ENCODE data around the gene SGK1.
A peak's percentile ranks its signal among the peaks of the same experiment; 100 is the strongest.

The SGK1 gene

DNA sequence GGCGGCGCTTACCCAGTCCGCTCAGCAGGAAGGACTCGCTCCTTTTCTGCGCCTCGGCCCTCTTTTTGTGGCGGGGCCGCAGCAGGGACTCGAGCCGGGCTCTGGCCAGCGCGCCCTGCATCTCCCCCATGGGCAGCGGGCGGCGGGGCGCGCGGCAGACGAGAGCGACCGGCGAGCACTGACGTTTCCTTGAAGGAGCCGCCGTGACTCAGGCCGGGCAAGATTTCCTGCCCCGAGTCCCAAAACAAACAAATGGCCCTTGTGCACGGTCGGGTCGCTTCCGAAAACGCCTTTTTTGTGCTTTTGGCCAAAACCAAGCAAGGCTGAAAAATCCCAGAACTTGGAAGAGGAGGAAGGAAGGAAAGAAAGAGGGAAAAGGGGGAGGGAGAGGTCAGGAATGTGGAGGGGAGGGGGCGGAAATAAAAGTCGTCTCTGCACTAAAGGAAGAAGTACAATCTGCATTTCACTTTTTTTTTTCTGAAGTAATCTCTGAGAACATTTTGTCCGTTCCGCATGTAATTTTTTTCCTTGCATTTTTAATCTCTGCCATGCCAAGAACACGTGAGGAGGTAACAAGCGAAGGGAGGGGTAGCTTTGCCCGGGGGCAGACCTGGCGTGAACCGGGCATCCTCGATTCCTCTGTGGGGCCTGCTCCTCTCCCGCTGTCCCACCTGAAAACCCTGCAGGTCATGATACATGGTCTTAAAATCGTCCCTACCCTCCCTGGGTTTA is 142.2 kb downstream of the SGK1 start:
- H3K14ac ChIP-seq (ENCODE audit: low read length) = peak overlapping the region; percentile 96
- H3K79me1 ChIP-seq (ENCODE audit: low read length) = peaks cover 18% of the 10 kb centered on the region
- peak overlapping the region; percentile 82 for H3K4me3 ChIP-seq (ENCODE audit: low read depth, low read length)
- peaks cover 10% of the 10 kb centered on the region for H3K79me2 ChIP-seq (ENCODE audit: control insufficient read depth, insufficient read depth, low read length, poor library complexity)
- peak overlapping the region; percentile 47 for H2AK5ac ChIP-seq (ENCODE audit: low read length)
- DNase-seq = peak; percentile 36 to 73
- H3K36me3 ChIP-seq (ENCODE audit: control insufficient read depth in 1 of 2, insufficient read depth in 2 of 2, low read length in 2 of 2) = peaks cover 7 to 13% of the 10 kb centered on the region in 2 experiments
- peak overlapping the region; percentile 85 for H4K12ac ChIP-seq (ENCODE audit: low read depth, low read length)
- H3K4me1 ChIP-seq (ENCODE audit: control insufficient read depth in 1 of 2, insufficient read depth in 2 of 2, low read length in 2 of 2) = peaks cover 8% of the 10 kb centered on the region in 2 experiments
- peak overlapping the region; percentile 98 for H3K4me2 ChIP-seq (ENCODE audit: low read length)
- H3K9me3 ChIP-seq (ENCODE audit: insufficient read depth, low read depth, low read length) = no peaks in the 10 kb centered on the region
- peak overlapping the region; percentile 79 for H2BK12ac ChIP-seq (ENCODE audit: low read length)
- WGBS (ENCODE audit: extremely low coverage, insufficient coverage, insufficient read length) = no CpG with 5 or more reads among the region's 44 CpGs
- peak overlapping the region; percentile 97 for H3K18ac ChIP-seq (ENCODE audit: low read length)
- no peaks in the 10 kb centered on the region for H3K27me3 ChIP-seq (ENCODE audit: insufficient read depth, low read length)
- H3K23ac ChIP-seq (ENCODE audit: low read length) = no peak overlapping the region
- peak overlapping the region; percentile 97 for H2BK120ac ChIP-seq (ENCODE audit: insufficient read depth, low read length, poor library complexity)
- H4K91ac ChIP-seq (ENCODE audit: low read depth, low read length) = peak overlapping the region; percentile 97
- H3K9ac ChIP-seq (ENCODE audit: low read length) = peak overlapping the region; percentile 86
- H2BK5ac ChIP-seq (ENCODE audit: low read depth, low read length, poor library complexity) = peak overlapping the region; percentile 99
- peak overlapping the region; percentile 94 for H4K8ac ChIP-seq (ENCODE audit: low read depth, low read length)
- peak overlapping the region; percentile 98 for H3K27ac ChIP-seq (ENCODE audit: low read depth, low read length)
- peak overlapping the region; percentile 81 for H2AFZ ChIP-seq (ENCODE audit: insufficient read depth, low read length, poor library complexity)
- H3K4ac ChIP-seq (ENCODE audit: low read depth, low read length) = peak overlapping the region; percentile 74

DNA sequence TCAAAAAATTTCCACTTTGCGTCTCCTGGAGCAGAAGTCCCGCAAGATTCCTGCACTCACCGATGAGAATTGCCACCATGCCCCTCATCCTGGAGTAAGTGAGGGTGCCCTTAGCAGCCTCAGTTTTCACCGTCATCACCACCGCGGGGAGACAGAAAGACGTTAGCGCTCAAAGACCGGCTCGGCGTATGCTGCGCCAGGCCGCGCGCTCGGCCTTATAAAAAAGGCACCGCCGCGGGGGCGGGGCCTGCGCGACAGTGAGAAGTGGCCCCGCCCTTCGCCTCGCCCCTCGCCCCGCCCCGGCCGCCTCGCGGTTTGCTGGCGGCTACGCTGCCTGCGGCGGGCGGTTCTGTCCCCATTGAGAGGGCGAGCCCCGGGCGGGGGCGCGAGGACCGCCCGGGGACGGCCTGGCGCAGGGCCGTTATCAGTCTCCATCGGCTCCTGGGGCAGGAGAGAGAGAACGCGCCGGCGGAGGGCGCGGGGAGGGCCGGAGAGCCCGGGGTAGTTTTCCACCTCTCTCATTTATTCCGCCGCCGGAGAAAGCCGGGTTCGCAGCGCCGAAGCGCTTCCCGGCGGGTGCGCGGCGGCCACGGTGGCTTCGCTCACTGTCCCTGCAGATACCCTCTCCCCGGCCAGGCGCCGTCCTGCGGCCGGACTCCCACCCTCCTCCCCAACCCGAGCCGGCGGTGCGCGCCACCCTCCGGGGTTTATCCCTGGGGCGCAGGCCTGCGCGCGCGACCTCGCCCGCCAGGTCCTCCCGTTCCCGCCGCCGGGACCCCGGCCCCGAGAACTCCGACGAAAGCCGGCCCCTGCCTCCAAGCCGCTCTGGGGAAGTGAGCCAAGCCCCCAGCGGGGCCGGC is 143.0 kb downstream of the SGK1 start:
- H2BK120ac ChIP-seq (ENCODE audit: insufficient read depth, low read length, poor library complexity) = peak overlapping the region; percentile 97
- H3K4me2 ChIP-seq (ENCODE audit: low read length) = peak overlapping the region; percentile 98
- H4K8ac ChIP-seq (ENCODE audit: low read depth, low read length) = peak overlapping the region; percentile 94
- peak overlapping the region; percentile 86 for H3K9ac ChIP-seq (ENCODE audit: low read length)
- peaks cover 10% of the 10 kb centered on the region for H3K79me2 ChIP-seq (ENCODE audit: control insufficient read depth, insufficient read depth, low read length, poor library complexity)
- H3K79me1 ChIP-seq (ENCODE audit: low read length) = peaks cover 18% of the 10 kb centered on the region
- no peaks in the 10 kb centered on the region for H3K9me3 ChIP-seq (ENCODE audit: insufficient read depth, low read depth, low read length)
- H2AK5ac ChIP-seq (ENCODE audit: low read length) = peak overlapping the region; percentile 47
- peak overlapping the region; percentile 99 for H2BK5ac ChIP-seq (ENCODE audit: low read depth, low read length, poor library complexity)
- peak overlapping the region; percentile 85 for H4K12ac ChIP-seq (ENCODE audit: low read depth, low read length)
- H3K4me3 ChIP-seq (ENCODE audit: low read depth, low read length) = peak overlapping the region; percentile 82
- H3K23ac ChIP-seq (ENCODE audit: low read length) = no peak overlapping the region
- peak overlapping the region; percentile 97 for H3K18ac ChIP-seq (ENCODE audit: low read length)
- H3K36me3 ChIP-seq (ENCODE audit: control insufficient read depth in 1 of 2, insufficient read depth in 2 of 2, low read length in 2 of 2) = peaks cover 9 to 17% of the 10 kb centered on the region in 2 experiments
- peak overlapping the region; percentile 81 for H2AFZ ChIP-seq (ENCODE audit: insufficient read depth, low read length, poor library complexity)
- peak; percentile 96 to 98 for DNase-seq
- H3K4me1 ChIP-seq (ENCODE audit: control insufficient read depth in 1 of 2, insufficient read depth in 2 of 2, low read length in 2 of 2) = peaks cover 8% of the 10 kb centered on the region in 2 experiments
- H3K27me3 ChIP-seq (ENCODE audit: insufficient read depth, low read length) = no peaks in the 10 kb centered on the region
- WGBS (ENCODE audit: extremely low coverage, insufficient coverage, insufficient read length) = no CpG with 5 or more reads among the region's 100 CpGs
- H3K14ac ChIP-seq (ENCODE audit: low read length) = peak overlapping the region; percentile 96
- H3K27ac ChIP-seq (ENCODE audit: low read depth, low read length) = peak overlapping the region; percentile 98
- peak overlapping the region; percentile 97 for H4K91ac ChIP-seq (ENCODE audit: low read depth, low read length)
- H2BK12ac ChIP-seq (ENCODE audit: low read length) = peak overlapping the region; percentile 79
- H3K4ac ChIP-seq (ENCODE audit: low read depth, low read length) = peak overlapping the region; percentile 74

DNA sequence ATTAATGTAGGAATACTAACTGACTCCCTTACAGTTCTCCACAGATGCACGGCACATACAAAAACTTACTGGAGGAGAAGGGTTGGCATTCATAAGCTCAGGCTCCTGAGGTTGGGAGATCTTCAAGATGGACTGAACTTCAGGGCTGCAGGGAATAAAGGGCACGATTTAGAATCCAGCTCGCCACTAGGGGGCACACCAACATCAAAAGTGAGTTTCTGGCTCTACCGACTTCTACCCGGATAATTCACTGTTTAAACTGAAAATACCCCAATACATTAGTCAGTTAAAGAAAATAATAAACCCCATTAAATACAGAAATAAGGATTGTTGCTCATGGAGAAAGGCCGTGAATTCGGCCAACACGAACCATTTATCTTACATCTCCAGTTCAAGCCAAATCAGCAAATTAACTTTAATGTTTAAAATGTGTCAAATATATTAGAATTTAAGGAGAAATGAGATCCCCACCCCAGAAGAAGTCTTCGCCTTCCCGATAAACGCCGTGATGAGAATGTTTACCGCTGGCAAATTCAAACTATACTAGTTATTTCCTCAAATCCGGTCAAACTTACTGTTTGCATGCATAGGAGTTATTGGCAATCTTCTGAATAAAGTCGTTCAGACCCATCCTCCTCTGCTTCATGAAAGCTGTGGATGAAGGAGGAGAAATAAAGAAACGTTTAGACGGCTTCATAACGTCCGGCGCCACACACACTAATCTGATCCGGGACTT is 143.8 kb downstream of the SGK1 start:
- Histone ChIP-seq H3K23ac (ENCODE audit: low read length) (no peak overlapping the region), H3K4me2 (ENCODE audit: low read length) (peak overlapping the region; percentile 98), H2AFZ (ENCODE audit: insufficient read depth, low read length, poor library complexity) (peak overlapping the region; percentile 51), H3K27ac (ENCODE audit: low read depth, low read length) (no peak overlapping the region), H3K9me3 (ENCODE audit: insufficient read depth, low read depth, low read length) (no peaks in the 10 kb centered on the region), H4K8ac (ENCODE audit: low read depth, low read length) (no peak overlapping the region), H3K36me3 (ENCODE audit: control insufficient read depth in 1 of 2, insufficient read depth in 2 of 2, low read length in 2 of 2) (peaks cover 9 to 19% of the 10 kb centered on the region in 2 experiments), H3K9ac (ENCODE audit: low read length) (peak overlapping the region; percentile 80), H3K4ac (ENCODE audit: low read depth, low read length) (no peak overlapping the region), H3K14ac (ENCODE audit: low read length) (no peak overlapping the region), H2BK5ac (ENCODE audit: low read depth, low read length, poor library complexity) (no peak overlapping the region), H4K91ac (ENCODE audit: low read depth, low read length) (no peak overlapping the region), H3K27me3 (ENCODE audit: insufficient read depth, low read length) (no peaks in the 10 kb centered on the region), H4K12ac (ENCODE audit: low read depth, low read length) (no peak overlapping the region), H3K4me3 (ENCODE audit: low read depth, low read length) (peak overlapping the region; percentile 80), H3K4me1 (ENCODE audit: control insufficient read depth in 1 of 2, insufficient read depth in 2 of 2, low read length in 2 of 2) (peaks cover 8% of the 10 kb centered on the region in 2 experiments), H3K79me2 (ENCODE audit: control insufficient read depth, insufficient read depth, low read length, poor library complexity) (peaks cover 10% of the 10 kb centered on the region), H2BK12ac (ENCODE audit: low read length) (no peak overlapping the region), H3K79me1 (ENCODE audit: low read length) (peaks cover 18% of the 10 kb centered on the region), H2AK5ac (ENCODE audit: low read length) (no peak overlapping the region), H2BK120ac (ENCODE audit: insufficient read depth, low read length, poor library complexity) (no peak overlapping the region), H3K18ac (ENCODE audit: low read length) (no peak overlapping the region)
- DNase-seq = peak; percentile 84 to 95
- no CpG with 5 or more reads among the region's 21 CpGs for WGBS (ENCODE audit: extremely low coverage, insufficient coverage, insufficient read length)

DNA sequence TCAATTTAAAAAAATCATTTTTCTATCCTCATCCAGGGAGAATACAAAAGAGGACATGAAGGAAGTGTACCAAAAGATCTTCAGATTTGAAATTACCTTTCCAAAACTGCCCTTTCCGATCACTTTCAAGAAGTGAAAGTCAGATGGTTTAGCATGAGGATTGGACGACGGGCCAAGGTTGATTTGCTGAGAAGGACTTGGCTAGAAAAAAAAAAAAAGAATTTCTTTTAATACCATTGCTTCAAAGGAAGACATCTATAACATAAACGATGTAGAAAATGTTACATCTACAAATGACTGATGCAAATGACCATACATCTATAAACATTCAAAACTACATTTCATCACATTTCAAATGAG is 144.6 kb downstream of the SGK1 start:
- no CpG with 5 or more reads among the region's 4 CpGs for WGBS (ENCODE audit: extremely low coverage, insufficient coverage, insufficient read length)
- H3K18ac ChIP-seq (ENCODE audit: low read length) = no peak overlapping the region
- no peak overlapping the region for H3K4me3 ChIP-seq (ENCODE audit: low read depth, low read length)
- H2AK5ac ChIP-seq (ENCODE audit: low read length) = no peak overlapping the region
- H3K4me1 ChIP-seq (ENCODE audit: control insufficient read depth in 1 of 2, insufficient read depth in 2 of 2, low read length in 2 of 2) = peaks cover 8% of the 10 kb centered on the region in 2 experiments
- no peak overlapping the region for H3K23ac ChIP-seq (ENCODE audit: low read length)
- no peak overlapping the region for H4K8ac ChIP-seq (ENCODE audit: low read depth, low read length)
- H3K27ac ChIP-seq (ENCODE audit: low read depth, low read length) = no peak overlapping the region
- H4K91ac ChIP-seq (ENCODE audit: low read depth, low read length) = no peak overlapping the region
- H4K12ac ChIP-seq (ENCODE audit: low read depth, low read length) = no peak overlapping the region
- H3K9me3 ChIP-seq (ENCODE audit: insufficient read depth, low read depth, low read length) = no peaks in the 10 kb centered on the region
- no peak overlapping the region for H2AFZ ChIP-seq (ENCODE audit: insufficient read depth, low read length, poor library complexity)
- no peak for DNase-seq
- H3K27me3 ChIP-seq (ENCODE audit: insufficient read depth, low read length) = no peaks in the 10 kb centered on the region
- peaks cover 10% of the 10 kb centered on the region for H3K79me2 ChIP-seq (ENCODE audit: control insufficient read depth, insufficient read depth, low read length, poor library complexity)
- no peak overlapping the region for H3K4me2 ChIP-seq (ENCODE audit: low read length)
- H2BK120ac ChIP-seq (ENCODE audit: insufficient read depth, low read length, poor library complexity) = no peak overlapping the region
- peaks cover 18% of the 10 kb centered on the region for H3K79me1 ChIP-seq (ENCODE audit: low read length)
- H2BK5ac ChIP-seq (ENCODE audit: low read depth, low read length, poor library complexity) = no peak overlapping the region
- no peak overlapping the region for H3K9ac ChIP-seq (ENCODE audit: low read length)
- H3K4ac ChIP-seq (ENCODE audit: low read depth, low read length) = no peak overlapping the region
- H2BK12ac ChIP-seq (ENCODE audit: low read length) = no peak overlapping the region
- H3K14ac ChIP-seq (ENCODE audit: low read length) = no peak overlapping the region
- H3K36me3 ChIP-seq (ENCODE audit: control insufficient read depth in 1 of 2, insufficient read depth in 2 of 2, low read length in 2 of 2) = peaks cover 9 to 19% of the 10 kb centered on the region in 2 experiments
